CD4-positive, alpha-beta memory T cell (primary cell): ENCODE measurements around the gene PDS5B. TPM values are rescaled to one million over a fixed set of nuclear protein-coding genes. Genes with fewer than 3 reads are reported as not detected.

ENCODE experiments used
- CTCF ChIA-PET: fragments of 350-600 bp; sonication (Branson Sonifier 250); formaldehyde crosslinking; loops from one replicate; lab custom pipeline; 2021; ENCODE audit warnings: inconsistent platforms; ENCODE audit not compliant: partially characterized antibody; lab: Charles Lee
- POLR2A ChIA-PET: fragments of 350-600 bp; sonication (Branson Sonifier 250); formaldehyde crosslinking; loops from one replicate; lab custom pipeline; 2021; ENCODE audit not compliant: partially characterized antibody; lab: Charles Lee
- DNase-seq, 5 donors: peaks; one replicate each; pipeline versions ENCODE4 v3.0.0 to v3.0.0-alpha.2; 2020 to 2022; ENCODE audit warnings: mixed read lengths in 1 of 5
- H3K27ac ChIP-seq: one replicate; pipeline ENCODE4 v1.7.0; 2013; ENCODE audit warnings: low read depth, low read length
- H3K27me3 ChIP-seq: 2 replicates; pipeline ENCODE4 v1.7.0; 2013; ENCODE audit warnings: mild to moderate bottlenecking, low read length, moderate library complexity; ENCODE audit not compliant: insufficient read depth
- H3K36me3 ChIP-seq: 2 replicates; pipeline ENCODE4 v1.7.0; 2013; ENCODE audit warnings: mild to moderate bottlenecking, low read length, moderate library complexity; ENCODE audit not compliant: insufficient read depth
- H3K4me1 ChIP-seq: 2 replicates; pipeline ENCODE4 v1.7.0; 2013; ENCODE audit warnings: mild to moderate bottlenecking, low read length, moderate library complexity; ENCODE audit not compliant: insufficient read depth
- H3K4me3 ChIP-seq, 2 donors: one replicate each; pipeline ENCODE4 v1.7.0; 2013; ENCODE audit warnings: low read length in 2 of 2, mild to moderate bottlenecking in 1 of 2
- H3K9me3 ChIP-seq, 2 donors: one replicate each; pipeline ENCODE4 v1.7.0; 2013; ENCODE audit warnings: low read length in 2 of 2, control low read depth in 1 of 2; ENCODE audit not compliant: control insufficient read depth in 1 of 2
- H3K27ac Mint-ChIP-seq, 7 donors: one replicate each; pipeline ENCODE4 v1.8.0; 2020 to 2021; ENCODE audit warnings: mixed read lengths in 7 of 7, mild to moderate bottlenecking in 6 of 7, inconsistent platforms in 3 of 7, moderate library complexity in 3 of 7
- H3K27me3 Mint-ChIP-seq, 2 donors: one replicate each; pipeline ENCODE4 v1.8.0; 2020 to 2021; ENCODE audit warnings: mixed read lengths in 2 of 2
- H3K36me3 Mint-ChIP-seq, 2 donors: one replicate each; pipeline ENCODE4 v1.8.0; 2020 to 2021; ENCODE audit warnings: mixed read lengths in 2 of 2, inconsistent platforms in 1 of 2, mild to moderate bottlenecking in 1 of 2
- H3K4me1 Mint-ChIP-seq, 4 donors: one replicate each; pipeline ENCODE4 v1.8.0; 2020 to 2021; ENCODE audit warnings: mixed read lengths in 4 of 4, mild to moderate bottlenecking in 1 of 4
- H3K4me3 Mint-ChIP-seq, 8 donors: one replicate each; pipeline ENCODE4 v1.8.0; 2020 to 2021; ENCODE audit warnings: mixed read lengths in 8 of 8, mild to moderate bottlenecking in 7 of 8, moderate library complexity in 6 of 8, inconsistent platforms in 3 of 8
- H3K9me3 Mint-ChIP-seq, 8 donors: one replicate each; pipeline ENCODE4 v1.8.0; 2020 to 2021; ENCODE audit warnings: mixed read lengths in 8 of 8, mild to moderate bottlenecking in 5 of 8, inconsistent platforms in 3 of 8, moderate library complexity in 1 of 8
- intact Hi-C: fragments of 100-400 bp; cut with micrococcal nuclease; formaldehyde crosslinking; loops from one replicate; pipeline ENCODE4 v1.15.1; 2023
- polyA plus RNA-seq, 2 donors: library from polyadenylated mRNA; unstranded; fragments of 300-500 nt; fragmentation: Illumina TruSeq; gene quantifications; one replicate each; pipeline ENCODE4 v1.2.3, GENCODE V29; 2021
- total RNA-seq, 2 experiments: library from RNA; stranded (reverse); gene quantifications; one replicate each; pipeline ENCODE4 v1.2.3, GENCODE V29; 2021

Gene PDS5B
- total and polyA plus RNA-seq, 4 experiments from 2014 or later: 28.7 to 56.3 (median 42.4) TPM

DNA sequence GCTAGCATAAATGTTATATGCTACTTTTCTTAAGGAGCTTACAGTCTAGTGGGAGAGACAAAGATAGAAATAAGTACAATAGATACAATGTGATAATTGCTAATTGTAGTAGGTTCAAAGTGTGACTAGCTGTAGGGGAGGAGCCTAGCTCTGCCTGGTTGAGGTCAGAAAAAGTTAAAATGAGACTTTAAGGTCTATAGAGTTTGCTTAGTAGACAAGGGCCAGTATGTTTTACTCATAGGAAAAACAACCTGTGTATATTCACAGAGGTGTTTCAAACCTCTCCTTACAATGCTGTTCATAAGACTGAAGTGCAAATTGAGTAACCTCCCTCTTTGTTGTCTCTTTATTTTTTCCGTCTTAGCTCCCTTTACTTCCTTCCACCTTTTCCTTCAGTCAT lies 56.1 kb downstream of the PDS5B start:
- no peak overlapping the region for H3K4me3 ChIP-seq
- Mint-ChIP-seq H3K9me3 (no peaks in the 10 kb centered on the region), H3K36me3 (no peaks in the 10 kb centered on the region), H3K27me3 (no peaks in the 10 kb centered on the region), H3K27ac (peak overlapping the region in 3 of 7 donors; percentile 3 to 74 (median 5)), H3K4me3 (no peak overlapping the region), H3K4me1 (peaks cover 40 to 57% (median 48%) of the 10 kb centered on the region in 4 donors)
- H3K27me3 ChIP-seq: no peaks in the 10 kb centered on the region
- intact Hi-C loops: no loop called here
- H3K9me3 ChIP-seq: no peaks in the 10 kb centered on the region
- DNase-seq: no peak
- H3K27ac ChIP-seq: no peak overlapping the region
- ChIA-PET CTCF (interaction anchor here (1.1 to 4.5 kb wide), 11 partner anchors 8 to 261 kb away, joined by 3 to 70 read pairs (median 4); partner anchors contain the start of gene PDS5B), POLR2A (interaction anchor here (1.5 to 2.6 kb wide), 2 partner anchors 55 to 56 kb away, joined by 6 to 8 read pairs; partner anchors contain the start of gene PDS5B)
- peaks cover 31% of the 10 kb centered on the region for H3K4me1 ChIP-seq
- no peaks in the 10 kb centered on the region for H3K36me3 ChIP-seq

DNA sequence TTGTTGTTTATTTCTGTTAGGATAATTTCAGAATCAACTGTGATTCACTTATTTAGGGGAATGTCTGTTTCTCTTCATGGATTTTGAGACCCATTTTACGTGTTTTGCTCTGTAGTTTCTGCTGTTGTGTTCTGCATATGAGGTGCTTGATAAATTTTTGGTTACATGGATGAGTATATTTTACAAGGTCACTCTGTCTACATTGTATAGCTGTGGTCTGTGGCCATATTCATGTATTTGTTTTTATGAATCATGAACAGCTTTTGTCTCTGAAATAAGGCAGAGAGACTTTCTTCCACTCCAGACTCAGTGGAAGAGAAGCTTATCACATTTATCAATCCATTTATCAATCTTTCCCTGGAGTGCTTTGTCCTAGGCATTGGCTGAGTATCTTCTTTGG lies 56.6 kb downstream of the PDS5B start:
- H3K4me3 Mint-ChIP-seq: no peak overlapping the region
- Histone ChIP-seq H3K27me3 (no peaks in the 10 kb centered on the region), H3K9me3 (no peaks in the 10 kb centered on the region), H3K36me3 (no peaks in the 10 kb centered on the region), H3K4me3 (no peak overlapping the region), H3K4me1 (peaks cover 34% of the 10 kb centered on the region), H3K27ac (no peak overlapping the region)
- H3K9me3 Mint-ChIP-seq: no peaks in the 10 kb centered on the region
- no peaks in the 10 kb centered on the region for H3K27me3 Mint-ChIP-seq
- intact Hi-C loops: no loop called here
- no peaks in the 10 kb centered on the region for H3K36me3 Mint-ChIP-seq
- H3K4me1 Mint-ChIP-seq: peaks cover 43 to 61% (median 52%) of the 10 kb centered on the region in 4 donors
- DNase-seq: no peak
- peak overlapping the region in 2 of 7 donors; percentile 5 to 74 for H3K27ac Mint-ChIP-seq
- POLR2A ChIA-PET: interaction anchor here (1.5 to 2.6 kb wide), 2 partner anchors 55 to 57 kb away, joined by 6 to 8 read pairs; partner anchors contain the start of gene PDS5B
- CTCF ChIA-PET: interaction anchor here (1.1 to 4.5 kb wide), 10 partner anchors 8 to 261 kb away, joined by 3 to 70 read pairs (median 7); partner anchors contain the start of gene PDS5B

DNA sequence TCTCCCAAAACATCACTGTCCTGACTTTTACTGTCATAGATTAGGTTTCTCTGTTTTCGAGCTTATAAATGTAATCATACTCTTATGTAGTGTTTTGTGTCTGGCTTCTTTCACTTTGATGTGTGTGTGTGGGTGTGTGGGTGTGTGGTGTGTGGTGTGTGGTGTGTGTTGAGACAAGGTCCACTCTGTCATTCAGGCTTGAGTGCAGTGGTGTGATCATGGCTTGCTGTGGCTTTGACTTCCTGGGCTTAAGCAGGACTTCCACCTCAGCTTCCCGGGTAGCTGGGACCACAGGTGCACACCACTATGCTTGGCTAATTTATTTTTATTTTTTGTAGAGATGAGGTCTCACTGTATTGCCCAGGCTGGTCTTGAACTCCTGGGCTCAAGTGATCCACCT lies 59.6 kb downstream of the PDS5B start:
- CTCF ChIA-PET: interaction anchor here (1.1 to 8.6 kb wide), 6 partner anchors 8 to 65 kb away, joined by 5 to 90 read pairs (median 8); partner anchors contain the start of gene PDS5B
- POLR2A ChIA-PET: no interaction called here
- Histone ChIP-seq H3K36me3 (no peaks in the 10 kb centered on the region), H3K4me1 (peaks cover 38% of the 10 kb centered on the region), H3K27ac (no peak overlapping the region), H3K4me3 (no peak overlapping the region), H3K9me3 (no peaks in the 10 kb centered on the region), H3K27me3 (no peaks in the 10 kb centered on the region)
- H3K4me1 Mint-ChIP-seq: peaks cover 52 to 73% (median 61%) of the 10 kb centered on the region in 4 donors
- H3K27me3 Mint-ChIP-seq: no peaks in the 10 kb centered on the region
- no peaks in the 10 kb centered on the region for H3K9me3 Mint-ChIP-seq
- intact Hi-C loops: loop anchor here (2.0 kb wide), 1 partner anchor 13 kb away; no protein-coding TSS in a partner anchor
- peak overlapping the region in 4 of 7 donors; percentile 17 to 36 (median 25) for H3K27ac Mint-ChIP-seq
- DNase-seq: no peak
- peak overlapping the region in 3 of 8 donors; percentile 3 to 40 (median 9) for H3K4me3 Mint-ChIP-seq
- H3K36me3 Mint-ChIP-seq: no peaks in the 10 kb centered on the region

DNA sequence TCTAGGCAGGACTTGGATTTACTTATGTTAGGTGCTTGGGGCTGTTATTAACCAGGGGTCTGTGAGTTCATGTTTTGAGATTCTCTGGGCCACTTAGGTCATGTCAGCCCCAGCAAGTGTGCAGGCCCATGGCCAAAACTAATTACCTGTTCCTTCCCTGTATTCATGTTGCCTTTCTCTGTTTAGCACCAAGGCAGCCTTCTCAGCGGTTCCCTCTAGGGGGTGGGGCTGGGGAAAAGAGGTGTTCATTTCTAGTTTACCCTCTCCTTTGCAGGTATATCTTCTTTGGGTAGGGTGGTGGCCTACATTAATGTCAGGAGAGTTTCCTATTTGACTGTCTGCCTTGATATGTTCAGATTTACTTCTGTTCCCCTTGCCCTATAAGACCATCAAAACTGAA lies 61.7 kb downstream of the PDS5B start:
- Histone ChIP-seq H3K4me1 (peaks cover 38% of the 10 kb centered on the region), H3K4me3 (no peak overlapping the region), H3K9me3 (no peaks in the 10 kb centered on the region), H3K36me3 (no peaks in the 10 kb centered on the region), H3K27ac (no peak overlapping the region), H3K27me3 (no peaks in the 10 kb centered on the region)
- peak overlapping the region in 5 of 7 donors; percentile 10 to 52 (median 25) for H3K27ac Mint-ChIP-seq
- intact Hi-C loops: no loop called here
- ChIA-PET POLR2A (interaction anchor here (1.1 kb wide), 1 partner anchor 62 kb away, joined by 3 read pairs; the partner anchor contains the start of gene PDS5B), CTCF (interaction anchor here (0.9 to 8.6 kb wide), 6 partner anchors 7 to 67 kb away, joined by 3 to 90 read pairs (median 7); partner anchors contain the start of gene PDS5B)
- H3K4me1 Mint-ChIP-seq: peaks cover 40 to 60% (median 50%) of the 10 kb centered on the region in 4 donors
- H3K27me3 Mint-ChIP-seq: no peaks in the 10 kb centered on the region
- H3K9me3 Mint-ChIP-seq: no peaks in the 10 kb centered on the region
- H3K36me3 Mint-ChIP-seq: no peaks in the 10 kb centered on the region
- no peak for DNase-seq
- no peak overlapping the region for H3K4me3 Mint-ChIP-seq

DNA sequence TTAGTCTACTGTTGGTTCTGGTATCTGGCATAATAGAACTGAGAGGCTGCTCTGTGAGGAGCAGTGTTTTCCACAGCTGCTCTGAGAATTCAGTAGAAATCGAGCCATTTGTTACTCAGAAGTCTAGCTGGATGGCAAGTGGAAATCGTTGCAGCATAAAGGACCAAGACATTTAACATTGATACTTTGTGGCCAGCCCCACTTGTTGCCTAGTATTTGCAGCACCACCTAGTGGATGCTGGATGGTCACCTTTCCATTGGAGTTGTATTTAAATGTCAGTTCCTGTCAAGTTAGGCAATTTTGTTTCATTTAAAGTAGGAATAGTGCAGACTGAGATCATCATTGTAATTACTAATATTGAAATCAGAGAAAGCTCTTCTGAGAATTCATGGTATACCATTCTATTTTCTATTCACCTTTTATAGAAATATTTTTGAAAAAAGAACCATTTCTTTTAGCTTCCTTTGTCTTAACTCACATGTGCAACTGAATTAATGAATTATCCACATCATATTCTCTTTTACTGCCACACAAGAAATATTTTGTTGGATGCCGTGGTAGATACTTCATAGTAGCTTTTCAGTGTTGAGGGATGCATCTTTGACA lies 64.6 kb downstream of the PDS5B start:
- Mint-ChIP-seq H3K27me3 (no peaks in the 10 kb centered on the region), H3K9me3 (no peaks in the 10 kb centered on the region), H3K27ac (peak overlapping the region in 2 of 7 donors; percentile 28 to 44), H3K36me3 (peaks cover 18 to 24% of the 10 kb centered on the region in 2 donors), H3K4me3 (no peak overlapping the region), H3K4me1 (peaks cover 24 to 52% (median 40%) of the 10 kb centered on the region in 4 donors)
- H3K36me3 ChIP-seq: no peaks in the 10 kb centered on the region
- H3K27ac ChIP-seq: no peak overlapping the region
- ChIA-PET CTCF (interaction anchor here (0.6 to 8.6 kb wide), 26 partner anchors 9 to 892 kb away, joined by 3 to 90 read pairs (median 4); partner anchors contain the start of genes N4BP2L2 and PDS5B), POLR2A (interaction anchor here (1.0 to 2.1 kb wide), 4 partner anchors 63 to 892 kb away, joined by 3 to 18 read pairs (median 4); partner anchors contain the start of gene PDS5B)
- no peak overlapping the region for H3K4me3 ChIP-seq
- H3K9me3 ChIP-seq: no peaks in the 10 kb centered on the region
- no peaks in the 10 kb centered on the region for H3K27me3 ChIP-seq
- H3K4me1 ChIP-seq: peaks cover 23% of the 10 kb centered on the region
- intact Hi-C loops: loop anchor here (1.0 to 5.0 kb wide), 5 partner anchors 12 to 1071 kb away; partner anchors contain the start of gene PDS5B
- DNase-seq: peak; percentile 42 to 56 (median 52)

DNA sequence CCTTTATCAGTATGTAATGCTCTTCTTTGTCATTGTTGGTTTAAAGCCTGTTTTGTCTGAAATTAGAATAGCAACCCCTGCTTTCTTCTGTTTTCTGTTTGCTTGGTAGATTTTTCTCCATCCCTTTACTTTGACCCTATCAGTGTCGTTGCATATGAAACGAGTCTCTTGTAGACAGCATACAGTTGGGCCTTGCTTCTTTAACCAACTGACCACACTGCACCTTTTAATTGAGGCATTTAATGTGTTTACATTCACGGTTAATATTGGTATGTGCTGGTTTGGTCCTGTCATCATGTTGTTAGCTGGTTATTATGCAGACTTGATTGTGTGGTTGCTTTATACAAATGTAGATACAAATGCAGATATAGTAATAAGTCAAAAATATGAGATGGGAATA lies 71.1 kb downstream of the PDS5B start:
- Histone ChIP-seq H3K4me1 (no peaks in the 10 kb centered on the region), H3K27ac (no peak overlapping the region), H3K4me3 (no peak overlapping the region), H3K27me3 (no peaks in the 10 kb centered on the region), H3K36me3 (peaks cover 5% of the 10 kb centered on the region), H3K9me3 (no peaks in the 10 kb centered on the region)
- Mint-ChIP-seq H3K27ac (peak overlapping the region in 2 of 7 donors; percentile 29 to 32), H3K27me3 (no peaks in the 10 kb centered on the region), H3K9me3 (peaks cover 0 to 3% (median 0%) of the 10 kb centered on the region in 8 donors), H3K4me3 (no peak overlapping the region), H3K36me3 (peaks cover 38 to 50% of the 10 kb centered on the region in 2 donors), H3K4me1 (peaks cover 8 to 32% (median 24%) of the 10 kb centered on the region in 4 donors)
- POLR2A ChIA-PET: no interaction called here
- intact Hi-C loops: no loop called here
- CTCF ChIA-PET: interaction anchor here (1.6 to 1.7 kb wide), 4 partner anchors 10 to 71 kb away, joined by 3 to 6 read pairs (median 4); partner anchors contain the start of gene PDS5B
- DNase-seq: no peak

DNA sequence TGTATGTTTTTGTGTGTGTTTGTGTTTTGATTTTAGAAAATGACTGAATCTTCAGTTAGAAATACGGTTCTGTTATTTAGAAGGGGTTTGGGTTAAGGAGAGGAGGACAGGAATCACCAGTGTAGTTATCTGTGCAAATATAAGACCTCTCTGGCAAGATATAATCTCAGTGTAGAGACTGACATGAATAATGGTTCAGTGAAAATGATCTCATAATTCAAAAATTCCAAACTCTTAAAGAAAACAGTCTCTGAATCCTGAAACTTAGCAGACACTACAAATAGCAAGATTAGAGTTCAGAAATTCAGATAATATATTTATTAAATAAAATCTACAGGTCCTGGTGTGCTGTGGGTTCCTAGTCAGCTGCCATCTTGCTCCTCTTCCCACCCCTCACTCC lies 73.5 kb downstream of the PDS5B start:
- intact Hi-C loops: loop anchor here (2.0 kb wide), 1 partner anchor 15 kb away; no protein-coding TSS in a partner anchor
- DNase-seq: no peak
- POLR2A ChIA-PET: no interaction called here

More for the DNA sequence above, 73.5 kb downstream of the PDS5B start:
- no peak overlapping the region for H3K4me3 ChIP-seq
- CTCF ChIA-PET: interaction anchor here (1.2 to 4.4 kb wide), 5 partner anchors 9 to 78 kb away, joined by 3 to 30 read pairs (median 6); no protein-coding TSS in a partner anchor
- Mint-ChIP-seq H3K4me1 (peaks cover 8 to 25% (median 22%) of the 10 kb centered on the region in 4 donors), H3K27me3 (no peaks in the 10 kb centered on the region), H3K27ac (no peak overlapping the region), H3K4me3 (no peak overlapping the region), H3K36me3 (peaks cover 34 to 39% of the 10 kb centered on the region in 2 donors), H3K9me3 (peaks cover 0 to 3% (median 0%) of the 10 kb centered on the region in 8 donors)
- peaks cover 5% of the 10 kb centered on the region for H3K36me3 ChIP-seq
- H3K27me3 ChIP-seq: no peaks in the 10 kb centered on the region
- H3K4me1 ChIP-seq: no peaks in the 10 kb centered on the region
- H3K27ac ChIP-seq: no peak overlapping the region
- H3K9me3 ChIP-seq: no peaks in the 10 kb centered on the region
